Measurements from ENCODE around the gene PRELP. TPM values are rescaled to one million over a fixed set of nuclear protein-coding genes. Genes with fewer than 3 reads are reported as not detected.

Gene PRELP
- total RNA-seq, 1 donor from 2014 or later = 128 TPM

DNA sequence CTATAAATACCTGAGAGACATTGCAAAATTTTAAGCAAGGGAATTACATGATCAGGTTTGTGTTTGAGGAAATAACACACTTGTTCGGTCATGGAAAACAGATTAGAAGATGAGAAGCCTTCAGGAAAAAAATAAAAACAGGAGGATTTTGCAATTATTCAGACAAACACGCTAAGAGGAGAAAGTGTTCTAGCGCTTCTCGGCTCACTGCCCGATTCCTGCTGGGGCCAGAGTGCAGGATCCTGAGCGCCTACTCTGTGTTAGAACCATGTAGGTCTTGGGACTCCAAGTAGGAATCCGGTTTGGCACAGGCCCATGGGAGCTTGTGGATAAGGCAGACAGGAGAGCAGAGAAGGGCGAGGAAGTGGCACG is 8.1 kb upstream of the PRELP start:
- Histone ChIP-seq H3K4me3 (no peak overlapping the region), H3K9me3 (no peaks in the 10 kb centered on the region), H3K4me1 (peaks cover 41% of the 10 kb centered on the region), H3K27me3 (no peaks in the 10 kb centered on the region), H3K27ac (peak overlapping the region; percentile 95), H3K36me3 (no peaks in the 10 kb centered on the region)
- peak; percentile 53 to 90 for TF ChIP-seq POLR2AphosphoS5 (IDR thresholded peaks at IDR 0.05; ENCODE audit: insufficient read depth in 1 of 2, low read depth in 1 of 2)
- no peak for TF ChIP-seq POLR2A (IDR thresholded peaks at IDR 0.05)
- intact Hi-C loops (cut with DNase I) = loop anchor here (5.0 kb wide), 1 partner anchor 190 kb away; no protein-coding TSS in a partner anchor
- DNase-seq (ENCODE audit: extremely low spot score in 2 of 2) = no peak

DNA sequence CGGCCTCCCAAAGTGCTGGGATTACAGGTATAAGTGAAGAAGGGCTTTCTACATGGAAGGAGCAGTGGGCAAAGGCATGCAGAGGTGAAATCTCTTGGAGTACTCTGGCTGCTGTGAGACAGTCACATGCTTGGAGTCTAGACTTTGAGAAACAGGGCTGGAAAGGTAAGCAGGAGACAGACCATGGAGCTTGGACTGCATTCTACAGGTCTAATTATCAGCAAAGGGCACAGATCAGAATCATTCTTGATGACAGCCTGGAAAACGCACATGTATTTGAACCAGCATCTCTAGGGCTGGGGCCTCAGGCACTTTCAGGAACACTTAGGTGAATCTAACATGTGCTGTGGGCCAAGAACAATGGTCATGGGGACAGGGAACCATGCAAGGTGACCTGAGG is 7.3 kb upstream of the PRELP start:
- H3K9me3 ChIP-seq = no peaks in the 10 kb centered on the region
- no peaks in the 10 kb centered on the region for H3K36me3 ChIP-seq
- H3K27me3 ChIP-seq = no peaks in the 10 kb centered on the region
- intact Hi-C loops (cut with DNase I) = loop anchor here (5.0 kb wide), 1 partner anchor 191 kb away; no protein-coding TSS in a partner anchor
- no peak overlapping the region for H3K4me3 ChIP-seq
- H3K27ac ChIP-seq = peak overlapping the region; percentile 58
- TF ChIP-seq POLR2AphosphoS5 (IDR thresholded peaks at IDR 0.05; ENCODE audit: insufficient read depth in 1 of 2, low read depth in 1 of 2) = no peak
- TF ChIP-seq POLR2A (IDR thresholded peaks at IDR 0.05) = no peak
- TF ChIP-seq, protein P1, sequence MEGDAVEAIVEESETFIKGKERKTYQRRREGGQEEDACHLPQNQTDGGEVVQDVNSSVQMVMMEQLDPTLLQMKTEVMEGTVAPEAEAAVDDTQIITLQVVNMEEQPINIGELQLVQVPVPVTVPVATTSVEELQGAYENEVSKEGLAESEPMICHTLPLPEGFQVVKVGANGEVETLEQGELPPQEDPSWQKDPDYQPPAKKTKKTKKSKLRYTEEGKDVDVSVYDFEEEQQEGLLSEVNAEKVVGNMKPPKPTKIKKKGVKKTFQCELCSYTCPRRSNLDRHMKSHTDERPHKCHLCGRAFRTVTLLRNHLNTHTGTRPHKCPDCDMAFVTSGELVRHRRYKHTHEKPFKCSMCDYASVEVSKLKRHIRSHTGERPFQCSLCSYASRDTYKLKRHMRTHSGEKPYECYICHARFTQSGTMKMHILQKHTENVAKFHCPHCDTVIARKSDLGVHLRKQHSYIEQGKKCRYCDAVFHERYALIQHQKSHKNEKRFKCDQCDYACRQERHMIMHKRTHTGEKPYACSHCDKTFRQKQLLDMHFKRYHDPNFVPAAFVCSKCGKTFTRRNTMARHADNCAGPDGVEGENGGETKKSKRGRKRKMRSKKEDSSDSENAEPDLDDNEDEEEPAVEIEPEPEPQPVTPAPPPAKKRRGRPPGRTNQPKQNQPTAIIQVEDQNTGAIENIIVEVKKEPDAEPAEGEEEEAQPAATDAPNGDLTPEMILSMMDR (IDR thresholded peaks at IDR 0.05) = no peak
- DNase-seq (ENCODE audit: extremely low spot score in 2 of 2) = no peak
- peaks cover 39% of the 10 kb centered on the region for H3K4me1 ChIP-seq

DNA sequence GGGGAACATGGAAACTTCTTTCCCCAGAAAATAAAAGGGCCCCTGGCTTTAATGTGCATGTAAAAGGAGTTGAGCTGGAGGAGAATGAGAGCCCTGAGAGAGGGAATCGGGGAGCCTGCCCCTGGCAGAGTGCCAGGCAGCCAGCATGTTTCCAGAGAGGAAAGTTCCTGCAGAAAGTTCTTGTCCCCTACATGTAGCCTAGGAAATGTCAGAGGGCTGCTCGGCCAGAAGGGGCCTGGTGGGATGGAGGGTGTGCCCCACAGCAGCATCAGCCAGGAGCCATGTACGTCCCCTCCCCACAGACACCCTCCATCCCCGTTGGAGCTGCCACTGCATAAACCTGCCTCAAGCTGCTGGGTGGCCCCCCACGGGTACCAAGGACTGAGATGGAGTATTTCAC is 5.4 kb upstream of the PRELP start:
- Histone ChIP-seq H3K4me1 (peaks cover 22% of the 10 kb centered on the region), H3K27me3 (no peaks in the 10 kb centered on the region), H3K4me3 (no peak overlapping the region), H3K9me3 (no peaks in the 10 kb centered on the region), H3K36me3 (no peaks in the 10 kb centered on the region), H3K27ac (no peak overlapping the region)
- TF ChIP-seq POLR2A (IDR thresholded peaks at IDR 0.05) = no peak
- no peak for TF ChIP-seq POLR2AphosphoS5 (IDR thresholded peaks at IDR 0.05; ENCODE audit: insufficient read depth in 1 of 2, low read depth in 1 of 2)
- TF ChIP-seq, protein P1 (IDR thresholded peaks at IDR 0.05) = no peak
- DNase-seq (ENCODE audit: extremely low spot score in 2 of 2) = no peak
- intact Hi-C loops (cut with DNase I) = no loop called here

DNA sequence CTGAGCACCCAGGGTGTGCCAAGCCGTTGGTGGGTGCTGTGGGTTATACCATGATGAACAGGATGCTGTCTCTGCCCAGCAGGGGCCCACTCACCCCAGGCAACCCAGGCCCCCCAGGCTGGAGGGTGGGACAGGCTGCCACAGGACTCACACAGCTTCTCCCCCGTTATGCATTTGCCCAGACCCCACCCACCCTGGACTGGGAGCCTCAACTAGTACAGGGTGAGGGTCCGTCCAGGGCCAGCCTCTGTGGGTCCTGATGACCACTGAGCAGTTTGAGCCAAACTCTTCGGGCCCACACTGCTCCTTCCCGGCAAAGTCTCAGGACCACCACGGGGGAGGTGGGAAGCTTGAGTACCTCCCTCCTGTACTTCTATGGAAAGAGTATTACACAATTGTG is 3.8 kb upstream of the PRELP start:
- H3K4me1 ChIP-seq = peaks cover 12% of the 10 kb centered on the region
- intact Hi-C loops (cut with DNase I) = no loop called here
- H3K36me3 ChIP-seq = no peaks in the 10 kb centered on the region
- H3K27me3 ChIP-seq = no peaks in the 10 kb centered on the region
- DNase-seq (ENCODE audit: extremely low spot score in 2 of 2) = no peak
- no peak for TF ChIP-seq POLR2AphosphoS5 (IDR thresholded peaks at IDR 0.05; ENCODE audit: insufficient read depth in 1 of 2, low read depth in 1 of 2)
- no peak for TF ChIP-seq POLR2A (IDR thresholded peaks at IDR 0.05)
- TF ChIP-seq, protein P1 (IDR thresholded peaks at IDR 0.05) = no peak
- H3K27ac ChIP-seq = no peak overlapping the region
- H3K9me3 ChIP-seq = no peaks in the 10 kb centered on the region
- no peak overlapping the region for H3K4me3 ChIP-seq

DNA sequence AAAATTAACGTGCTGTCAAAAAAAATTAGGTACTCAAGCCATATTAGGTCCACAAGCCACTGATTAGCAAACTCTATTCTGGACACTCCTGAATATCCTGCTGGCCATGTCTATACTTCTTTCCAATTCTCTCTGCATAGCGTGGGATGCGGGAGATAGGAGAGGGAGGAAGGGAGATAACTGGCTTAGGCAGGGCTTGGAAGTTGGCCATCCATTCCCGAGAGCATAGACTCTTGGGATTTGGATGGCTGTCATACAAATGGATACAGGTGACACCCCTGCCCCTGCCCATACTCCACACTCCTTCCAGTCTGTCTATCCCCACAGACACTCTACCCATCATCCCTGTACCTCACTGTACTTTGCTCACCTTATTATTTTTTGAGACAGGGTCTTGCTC is 2.3 kb upstream of the PRELP start:
- Histone ChIP-seq H3K4me3 (no peak overlapping the region), H3K36me3 (no peaks in the 10 kb centered on the region), H3K27me3 (no peaks in the 10 kb centered on the region), H3K27ac (peak overlapping the region; percentile 93), H3K4me1 (peaks cover 10% of the 10 kb centered on the region), H3K9me3 (no peaks in the 10 kb centered on the region)
- TF ChIP-seq, protein P1 (IDR thresholded peaks at IDR 0.05) = no peak
- no peak for TF ChIP-seq POLR2AphosphoS5 (IDR thresholded peaks at IDR 0.05; ENCODE audit: insufficient read depth in 1 of 2, low read depth in 1 of 2)
- no peak for TF ChIP-seq POLR2A (IDR thresholded peaks at IDR 0.05)
- no peak for DNase-seq (ENCODE audit: extremely low spot score in 2 of 2)
- intact Hi-C loops (cut with DNase I) = no loop called here
